ENCODE measurements around the gene ACOXL. TPM values are rescaled to one million over a fixed set of nuclear protein-coding genes. Genes with fewer than 3 reads are reported as not detected.

ACOXL gene
- polyA plus RNA-seq, 3 donors, result 0.35 TPM; not detected in 2

GRCh38 chr2:110874453-110875383 lies 142.3 kb downstream of the ACOXL start:
- Mint-ChIP-seq H3K4me1 (peaks cover 30% of the 10 kb centered on the region), H3K4me3 (no peak overlapping the region), H3K27me3 (ENCODE audit: low read depth in 3 of 3) (peaks cover 3 to 7% (median 6%) of the 10 kb centered on the region in 3 donors), H3K27ac (peak overlapping the region in 5 of 7 donors; percentile 31 to 87 (median 72)), H3K9me3 (peaks cover 4 to 7% (median 5%) of the 10 kb centered on the region in 7 donors), H3K36me3 (peaks cover 3 to 4% of the 10 kb centered on the region in 2 donors)
- H3K9ac ChIP-seq (ENCODE audit: insufficient read depth, low read length, poor library complexity, severe bottlenecking), result no peak overlapping the region
- no peaks in the 10 kb centered on the region for H3K36me3 ChIP-seq (replicated peaks in 1 of 2; ENCODE audit: control insufficient read depth in 1 of 2, insufficient read depth in 2 of 2, low read length in 2 of 2)
- no peaks in the 10 kb centered on the region for H3K9me3 ChIP-seq (replicated peaks in 1 of 2; ENCODE audit: control insufficient read depth in 1 of 2, insufficient read depth in 1 of 2, low read length in 2 of 2)
- no peaks in the 10 kb centered on the region for H4K20me1 ChIP-seq (ENCODE audit: insufficient read depth, low read length)
- H3K27me3 ChIP-seq (ENCODE audit: control insufficient read depth in 2 of 2, insufficient read depth in 2 of 2, low read length in 2 of 2), result no peaks in the 10 kb centered on the region
- no peaks in the 10 kb centered on the region for H3K79me2 ChIP-seq (ENCODE audit: insufficient read depth, low read length)
- H2AFZ ChIP-seq (ENCODE audit: insufficient read depth, low read depth, low read length, poor library complexity, severe bottlenecking), result peak overlapping the region; percentile 28
- peak; percentile 57 to 64 (median 58) for DNase-seq
- peaks cover 36 to 38% of the 10 kb centered on the region in 2 donors for H3K4me1 ChIP-seq (ENCODE audit: control insufficient read depth in 1 of 2, insufficient read depth in 2 of 2, low read length in 2 of 2)
- no peak for TF ChIP-seq CTCF (IDR thresholded peaks at IDR 0.05)
- 89% methylated on average over 22 of the region's 24 CpGs for WGBS (ENCODE audit: insufficient coverage)
- H3K4me3 ChIP-seq (replicated peaks in 1 of 3; ENCODE audit: low read depth in 2 of 3, low read length in 3 of 3), result peak overlapping the region in 1 of 3 experiments; percentile 19
- peak overlapping the region; percentile 35 for H3K4me2 ChIP-seq (replicated peaks; ENCODE audit: extremely low read depth, low read length, poor library complexity, severe bottlenecking)
- intact Hi-C loops (cut with micrococcal nuclease), result no loop called here
- peak overlapping the region; percentile 27 to 57 for H3K27ac ChIP-seq (ENCODE audit: low read depth in 1 of 2, low read length in 2 of 2)

GRCh38 chr2:110875384-110875725 lies 143.0 kb downstream of the ACOXL start:
- H3K4me3 ChIP-seq (replicated peaks in 1 of 3; ENCODE audit: low read depth in 2 of 3, low read length in 3 of 3), result peak overlapping the region in 1 of 3 experiments; percentile 19
- no peak for DNase-seq
- Mint-ChIP-seq H3K9me3 (peaks cover 4 to 7% (median 5%) of the 10 kb centered on the region in 7 donors), H3K36me3 (peaks cover 3 to 4% of the 10 kb centered on the region in 2 donors), H3K4me3 (peak overlapping the region in 1 of 2 donors; percentile 31), H3K27ac (peak overlapping the region in 2 of 7 donors; percentile 31 to 87), H3K4me1 (peaks cover 29% of the 10 kb centered on the region), H3K27me3 (ENCODE audit: low read depth in 3 of 3) (peaks cover 3 to 7% (median 5%) of the 10 kb centered on the region in 3 donors)
- intact Hi-C loops (cut with micrococcal nuclease), result no loop called here
- H3K27ac ChIP-seq (ENCODE audit: low read depth in 1 of 2, low read length in 2 of 2), result peak overlapping the region; percentile 22 to 57
- WGBS (ENCODE audit: insufficient coverage), result 83% methylated on average over 4 of the region's 6 CpGs
- H3K27me3 ChIP-seq (ENCODE audit: control insufficient read depth in 2 of 2, insufficient read depth in 2 of 2, low read length in 2 of 2), result no peaks in the 10 kb centered on the region
- no peaks in the 10 kb centered on the region for H3K9me3 ChIP-seq (replicated peaks in 1 of 2; ENCODE audit: control insufficient read depth in 1 of 2, insufficient read depth in 1 of 2, low read length in 2 of 2)
- H3K4me1 ChIP-seq (ENCODE audit: control insufficient read depth in 1 of 2, insufficient read depth in 2 of 2, low read length in 2 of 2), result peaks cover 36 to 38% of the 10 kb centered on the region in 2 donors
- no peaks in the 10 kb centered on the region for H4K20me1 ChIP-seq (ENCODE audit: insufficient read depth, low read length)
- H3K79me2 ChIP-seq (ENCODE audit: insufficient read depth, low read length), result no peaks in the 10 kb centered on the region
- peak overlapping the region; percentile 35 for H3K4me2 ChIP-seq (replicated peaks; ENCODE audit: extremely low read depth, low read length, poor library complexity, severe bottlenecking)
- no peak overlapping the region for H3K9ac ChIP-seq (ENCODE audit: insufficient read depth, low read length, poor library complexity, severe bottlenecking)
- H2AFZ ChIP-seq (ENCODE audit: insufficient read depth, low read depth, low read length, poor library complexity, severe bottlenecking), result no peak overlapping the region
- H3K36me3 ChIP-seq (replicated peaks in 1 of 2; ENCODE audit: control insufficient read depth in 1 of 2, insufficient read depth in 2 of 2, low read length in 2 of 2), result no peaks in the 10 kb centered on the region
- TF ChIP-seq CTCF (IDR thresholded peaks at IDR 0.05), result no peak
